Left lung (tissue), 10 donors: ENCODE data around the gene SCOC. TPM values are rescaled to one million over a fixed set of nuclear protein-coding genes. Genes with fewer than 3 reads are reported as not detected.
A peak's percentile ranks its signal among the peaks of the same experiment; 100 is the strongest.

Experiments used
- ATAC-seq: fragments of 200-7000 bp; cut with Tn5 transposase; one replicate; pipeline ENCODE4 v1.9.1; 2020; ENCODE audit warnings: moderate library complexity
- DNase-seq, 4 donors: peaks; one replicate each; pipeline ENCODE4 v3.0.0-alpha.2; 2013 to 2020
- H3K27ac ChIP-seq, 2 donors: fragments of 200-600 bp; sonication (generic) in 1 of 2; one replicate each; pipeline versions ENCODE4 v1.5.0 to v1.8.0; 2020 to 2021
- H3K27me3 ChIP-seq, 2 donors: fragments of 200-600 bp; sonication (generic) in 1 of 2; one replicate each; pipeline versions ENCODE4 v1.5.0 to v1.8.0; 2020 to 2021
- H3K36me3 ChIP-seq, 2 donors: fragments of 200-600 bp; sonication (generic) in 1 of 2; one replicate each; pipeline versions ENCODE4 v1.5.0 to v1.8.0; 2020 to 2021
- H3K4me1 ChIP-seq, 2 donors: fragments of 200-600 bp; one replicate each; pipeline ENCODE4 v1.8.0; 2021
- H3K4me3 ChIP-seq, 2 donors: fragments of 200-600 bp; sonication (generic) in 1 of 2; one replicate each; pipeline versions ENCODE4 v1.5.0 to v1.8.0; 2020 to 2021; ENCODE audit warnings: mild to moderate bottlenecking in 1 of 2
- H3K9me3 ChIP-seq, 2 donors: fragments of 200-600 bp; sonication (generic) in 1 of 2; one replicate each; pipeline versions ENCODE4 v1.5.0 to v1.8.0; 2020 to 2021
- intact Hi-C, 2 donors: fragments of 100-400 bp; cut with DNase I; formaldehyde crosslinking; loops; one replicate each; pipeline versions ENCODE4 v1.11.2 to v1.14.2; 2022
- polyA plus RNA-seq, 6 donors: library from polyadenylated mRNA; unstranded; fragments of 120-200 nt; gene quantifications; one replicate each; pipeline ENCODE4 v1.2.1, GENCODE V29; 2013; ENCODE audit not compliant: insufficient read length in 6 of 6
- total RNA-seq, 2 donors: library from RNA; stranded (reverse); fragmentation: NEBNext Ultra II Directional; extraction: Animal tissue kit (Norgen Biotek cat#: 25700); gene quantifications; one replicate each; pipeline ENCODE4 v1.2.1, GENCODE V29; 2021
- TF ChIP-seq, protein P1 (sequence below), 2 donors: fragments of 200-600 bp; sonication (generic) in 1 of 2; IDR thresholded peaks; one replicate each; pipeline versions ENCODE4 v1.5.0 to v1.8.0; 2021; ENCODE audit warnings: antibody characterized with exemption in 2 of 2
- donor health status: DM: no; HTN: yes; CAD: no.
- donor health status: DM: no; HTN: no; CAD: no.

SCOC gene
- total and polyA plus RNA-seq, 8 donors = 43.9 to 91.5 (median 83.3) TPM

DNA sequence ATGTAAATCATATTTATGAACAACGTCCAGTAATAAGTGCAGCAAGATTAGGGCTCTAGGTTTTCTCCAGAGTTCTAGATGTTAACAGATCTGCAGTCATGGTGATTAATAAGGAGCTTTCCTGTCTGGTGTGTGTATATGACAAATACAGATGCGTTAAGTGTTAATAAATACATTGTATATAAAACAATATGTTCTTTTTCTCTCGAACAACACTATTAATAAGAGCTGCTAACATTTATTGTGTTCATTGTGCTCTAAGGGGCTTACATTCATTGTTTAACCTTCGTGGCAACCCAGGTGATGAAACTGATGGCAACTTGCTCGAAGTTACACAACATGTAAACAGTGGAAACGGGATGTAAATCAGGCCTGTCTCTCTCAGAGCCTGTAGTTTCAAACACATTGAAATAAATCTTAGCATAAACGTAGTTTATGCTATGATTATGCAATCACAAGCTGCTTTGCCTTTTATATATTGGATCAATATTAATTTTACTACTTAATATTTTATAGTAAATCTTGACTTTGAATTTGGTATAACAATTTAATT lies 54.5 kb downstream of the SCOC start:
- Histone ChIP-seq H3K36me3 (no peaks in the 10 kb centered on the region), H3K27me3 (peaks cover 0 to 25% of the 10 kb centered on the region in 2 donors), H3K4me1 (peaks cover 0 to 17% of the 10 kb centered on the region in 2 donors), H3K4me3 (peak overlapping the region; percentile 43 to 54), H3K27ac (no peak overlapping the region), H3K9me3 (no peaks in the 10 kb centered on the region)
- TF ChIP-seq, protein P1, sequence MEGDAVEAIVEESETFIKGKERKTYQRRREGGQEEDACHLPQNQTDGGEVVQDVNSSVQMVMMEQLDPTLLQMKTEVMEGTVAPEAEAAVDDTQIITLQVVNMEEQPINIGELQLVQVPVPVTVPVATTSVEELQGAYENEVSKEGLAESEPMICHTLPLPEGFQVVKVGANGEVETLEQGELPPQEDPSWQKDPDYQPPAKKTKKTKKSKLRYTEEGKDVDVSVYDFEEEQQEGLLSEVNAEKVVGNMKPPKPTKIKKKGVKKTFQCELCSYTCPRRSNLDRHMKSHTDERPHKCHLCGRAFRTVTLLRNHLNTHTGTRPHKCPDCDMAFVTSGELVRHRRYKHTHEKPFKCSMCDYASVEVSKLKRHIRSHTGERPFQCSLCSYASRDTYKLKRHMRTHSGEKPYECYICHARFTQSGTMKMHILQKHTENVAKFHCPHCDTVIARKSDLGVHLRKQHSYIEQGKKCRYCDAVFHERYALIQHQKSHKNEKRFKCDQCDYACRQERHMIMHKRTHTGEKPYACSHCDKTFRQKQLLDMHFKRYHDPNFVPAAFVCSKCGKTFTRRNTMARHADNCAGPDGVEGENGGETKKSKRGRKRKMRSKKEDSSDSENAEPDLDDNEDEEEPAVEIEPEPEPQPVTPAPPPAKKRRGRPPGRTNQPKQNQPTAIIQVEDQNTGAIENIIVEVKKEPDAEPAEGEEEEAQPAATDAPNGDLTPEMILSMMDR (IDR thresholded peaks at IDR 0.05) = no peak
- DNase-seq (peak in 1 of 4 donors; percentile 26), ATAC-seq (no peak)
- intact Hi-C loops = no loop called here

Other genes starting within 250 kb of the SCOC start
- 10 to 100 TPM in 1 of 2 donors, 1 to 10 TPM in 1; 5.8 to 10.3 TPM for gene MAML3, start 219.5 kb upstream of the SCOC start, total RNA-seq
- 10 to 100 TPM; 16.6 to 18.7 (median 17.1) TPM for gene MAML3, start 219.5 kb upstream of the SCOC start, polyA plus RNA-seq
- 1 to 10 TPM in 1 of 2 donors, under 1 TPM in 1; 0.55 to 1.6 TPM for gene CLGN, start 54.0 kb downstream of the SCOC start, total RNA-seq
- gene CLGN, start 54.0 kb downstream of the SCOC start, polyA plus RNA-seq = 1 to 10 TPM; 3.7 to 4.6 (median 4.5) TPM
- not detected for gene MGAT4D, start 124.6 kb downstream of the SCOC start, total RNA-seq
- gene MGAT4D, start 124.6 kb downstream of the SCOC start, polyA plus RNA-seq = not detected
- gene ELMOD2, start 150.5 kb downstream of the SCOC start, total RNA-seq = 10 to 100 TPM; 26.2 to 29.4 TPM
- gene ELMOD2, start 150.5 kb downstream of the SCOC start, polyA plus RNA-seq = 10 to 100 TPM; 40.6 to 48.5 (median 45.1) TPM
- gene UCP1, start 195.3 kb downstream of the SCOC start, total RNA-seq = not detected
- gene UCP1, start 195.3 kb downstream of the SCOC start, polyA plus RNA-seq = under 1 TPM; 0.47 to 0.99 (median 0.57) TPM